Vagina (tissue), 2 donors: Measurements from ENCODE around the gene RIPOR1.

Experiments used
- POLR2AphosphoS5 ChIP-seq, 2 donors: sonication (generic); formaldehyde crosslinking; IDR thresholded peaks; one replicate each; pipeline ENCODE4 v1.9.0; 2017; ENCODE audit warnings: antibody characterized with exemption in 2 of 2, mild to moderate bottlenecking in 2 of 2, low read depth in 1 of 2; ENCODE audit not compliant: insufficient read depth in 1 of 2
- TF ChIP-seq, protein P1 (sequence below), 3 experiments: fragments of 450-650 bp in 2 of 3; fragments of 200-600 bp in 1 of 3; sonication (generic) in 1 of 3; IDR thresholded peaks; one replicate each; pipeline ENCODE4 v1.5.1; 2017 to 2019; ENCODE audit warnings: antibody characterized with exemption in 3 of 3, mild to moderate bottlenecking in 2 of 3, moderate library complexity in 2 of 3

DNA sequence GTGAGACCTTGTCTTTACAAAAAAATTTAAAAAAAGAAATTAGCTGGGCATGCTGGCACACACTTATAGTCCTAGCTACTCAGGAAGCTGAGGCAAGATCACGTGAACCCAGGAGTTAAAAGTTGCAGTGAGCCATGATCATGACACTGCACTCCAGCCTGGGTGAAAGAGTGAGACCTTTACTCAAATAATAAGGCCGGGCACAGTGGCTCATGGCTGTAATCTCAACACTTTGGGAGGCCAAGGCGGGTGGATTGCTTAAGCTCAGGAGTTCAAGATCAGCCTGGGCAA lies 11.5 kb upstream of the RIPOR1 start:
- TF ChIP-seq, protein P1, sequence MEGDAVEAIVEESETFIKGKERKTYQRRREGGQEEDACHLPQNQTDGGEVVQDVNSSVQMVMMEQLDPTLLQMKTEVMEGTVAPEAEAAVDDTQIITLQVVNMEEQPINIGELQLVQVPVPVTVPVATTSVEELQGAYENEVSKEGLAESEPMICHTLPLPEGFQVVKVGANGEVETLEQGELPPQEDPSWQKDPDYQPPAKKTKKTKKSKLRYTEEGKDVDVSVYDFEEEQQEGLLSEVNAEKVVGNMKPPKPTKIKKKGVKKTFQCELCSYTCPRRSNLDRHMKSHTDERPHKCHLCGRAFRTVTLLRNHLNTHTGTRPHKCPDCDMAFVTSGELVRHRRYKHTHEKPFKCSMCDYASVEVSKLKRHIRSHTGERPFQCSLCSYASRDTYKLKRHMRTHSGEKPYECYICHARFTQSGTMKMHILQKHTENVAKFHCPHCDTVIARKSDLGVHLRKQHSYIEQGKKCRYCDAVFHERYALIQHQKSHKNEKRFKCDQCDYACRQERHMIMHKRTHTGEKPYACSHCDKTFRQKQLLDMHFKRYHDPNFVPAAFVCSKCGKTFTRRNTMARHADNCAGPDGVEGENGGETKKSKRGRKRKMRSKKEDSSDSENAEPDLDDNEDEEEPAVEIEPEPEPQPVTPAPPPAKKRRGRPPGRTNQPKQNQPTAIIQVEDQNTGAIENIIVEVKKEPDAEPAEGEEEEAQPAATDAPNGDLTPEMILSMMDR (IDR thresholded peaks at IDR 0.05): no peak
- no peak for TF ChIP-seq POLR2AphosphoS5 (IDR thresholded peaks at IDR 0.05; ENCODE audit: insufficient read depth in 1 of 2, low read depth in 1 of 2)
